HTR-8/SVneo (cell line): ENCODE data around the gene SAG.
"Not testable (repeated sequence)": the region's sequence is repeated elsewhere in the genome, so short reads cannot be mapped to it uniquely, and the experiment has no call there.

Experiments used
- DNase-seq: peaks from one replicate; pipeline ENCODE4 v3.0.0; 2011; ENCODE audit warnings: low spot score, mixed read lengths; ENCODE audit not compliant: insufficient read length
- FAIRE-seq: peaks from 2 replicates; lab custom pipeline; 2011; peaks lifted over from hg19 to GRCh38; lab: Jason Lieb, UNC

The SAG gene

DNA sequence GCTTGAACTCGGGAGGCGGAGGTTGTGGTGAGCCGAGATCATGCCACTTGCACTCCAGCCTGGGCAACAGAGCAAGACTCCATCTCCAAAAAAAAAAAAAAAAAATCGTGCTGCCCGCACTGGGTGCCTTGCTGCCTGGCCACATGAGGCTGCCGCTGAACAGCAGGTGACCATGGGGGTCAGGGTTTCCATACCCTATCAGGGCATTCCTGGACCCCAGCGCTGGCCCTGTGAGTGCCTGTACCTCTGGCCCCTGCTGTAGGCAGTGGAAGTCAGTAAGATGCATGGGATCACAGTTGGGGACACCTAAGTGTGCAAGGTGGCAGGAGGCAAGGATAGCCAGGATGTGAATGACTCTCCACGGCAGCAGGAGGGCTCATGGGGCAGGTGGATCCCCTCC is 18.9 kb downstream of the SAG start:
- no peak for FAIRE-seq

DNA sequence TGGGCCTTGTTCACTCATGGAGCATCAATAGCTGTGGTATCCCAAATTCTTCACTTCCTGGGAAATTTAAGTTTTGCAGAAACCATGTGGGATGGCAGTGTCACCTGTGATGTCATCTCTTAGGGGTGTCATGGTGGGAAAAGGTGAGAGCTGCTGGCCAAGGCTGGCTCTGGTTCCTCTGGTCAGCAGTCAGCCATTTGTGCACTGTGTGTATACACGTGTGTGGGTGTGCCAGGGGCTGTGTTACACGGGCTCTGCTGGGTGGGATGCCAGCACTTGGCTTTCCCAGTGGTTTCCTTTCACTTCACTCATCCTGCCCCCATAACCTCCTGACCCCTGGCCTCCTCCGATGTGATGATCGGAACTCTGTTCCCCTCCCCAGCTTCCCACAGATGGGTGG is 21.3 kb downstream of the SAG start:
- DNase-seq, result no peak
- no peak for FAIRE-seq

More for the DNA sequence above, 18.9 kb downstream of the SAG start:
- no peak for DNase-seq

DNA sequence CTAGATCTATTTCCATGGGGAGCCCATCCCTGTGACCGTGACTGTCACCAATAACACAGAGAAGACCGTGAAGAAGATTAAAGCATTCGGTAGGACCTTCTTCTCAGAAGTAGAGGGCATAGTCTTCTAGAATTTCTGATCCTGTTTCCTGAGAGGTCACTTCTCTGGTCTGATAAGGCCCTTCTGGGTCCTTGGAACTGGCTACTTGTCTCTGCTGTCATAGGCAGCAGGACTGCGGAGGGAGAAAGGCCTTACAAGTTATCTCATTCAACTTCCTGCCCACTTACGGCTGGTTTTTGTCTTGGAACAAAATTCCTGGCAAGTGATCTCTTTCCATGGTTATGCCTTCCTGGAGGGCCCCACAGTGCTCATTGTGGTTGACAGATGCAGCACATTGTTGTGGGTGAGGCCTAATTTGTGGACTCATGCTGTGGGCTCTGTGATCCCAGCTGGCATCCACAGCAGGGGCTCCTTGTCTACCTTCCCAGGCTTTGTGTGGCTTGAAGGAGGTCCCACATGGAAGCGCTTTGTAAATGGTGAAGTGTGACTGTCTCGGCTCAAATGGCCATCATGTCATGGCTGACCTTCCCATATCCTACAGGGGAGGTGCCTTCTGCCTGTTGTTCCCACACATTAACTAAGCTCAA is 22.0 kb downstream of the SAG start:
- no peak for FAIRE-seq
- DNase-seq, result no peak

DNA sequence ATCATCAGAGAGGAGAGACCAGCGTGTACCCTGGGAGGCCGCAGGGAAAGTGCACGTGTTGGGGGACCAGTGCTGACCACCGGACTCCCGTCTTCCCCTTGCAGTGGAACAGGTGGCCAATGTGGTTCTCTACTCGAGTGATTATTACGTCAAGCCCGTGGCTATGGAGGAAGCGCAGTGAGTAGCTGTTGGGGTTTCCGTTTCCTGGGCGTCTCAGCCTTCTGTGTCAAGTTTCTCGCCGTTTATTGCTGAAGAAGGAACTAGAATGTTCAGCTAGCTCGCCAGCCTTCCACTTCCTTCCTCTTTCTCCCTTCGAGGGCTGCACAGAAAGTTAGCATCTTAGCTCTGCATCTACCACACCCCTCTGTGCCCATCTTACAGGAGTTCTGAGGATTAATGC is 23.9 kb downstream of the SAG start:
- DNase-seq (no peak), FAIRE-seq (no peak)

DNA sequence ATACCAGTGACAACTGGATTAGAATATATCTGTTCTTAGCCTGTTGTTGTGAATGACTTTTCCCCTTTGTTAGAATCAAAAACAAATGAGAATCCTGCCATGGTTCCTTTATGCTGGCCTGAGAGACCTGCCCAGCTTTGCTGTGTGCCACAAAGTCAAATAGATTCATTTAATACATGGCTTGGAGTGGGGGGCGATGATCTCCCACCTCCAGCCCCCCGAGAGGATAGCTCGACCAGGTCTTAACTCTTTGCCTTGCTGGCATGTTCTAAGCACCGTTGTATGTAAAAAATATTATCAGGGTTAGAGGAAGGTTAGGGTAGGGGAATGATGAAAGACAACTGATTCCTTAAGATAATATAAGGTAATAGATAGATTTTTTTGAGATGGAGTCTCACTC is 24.5 kb downstream of the SAG start:
- FAIRE-seq, result no peak

DNA sequence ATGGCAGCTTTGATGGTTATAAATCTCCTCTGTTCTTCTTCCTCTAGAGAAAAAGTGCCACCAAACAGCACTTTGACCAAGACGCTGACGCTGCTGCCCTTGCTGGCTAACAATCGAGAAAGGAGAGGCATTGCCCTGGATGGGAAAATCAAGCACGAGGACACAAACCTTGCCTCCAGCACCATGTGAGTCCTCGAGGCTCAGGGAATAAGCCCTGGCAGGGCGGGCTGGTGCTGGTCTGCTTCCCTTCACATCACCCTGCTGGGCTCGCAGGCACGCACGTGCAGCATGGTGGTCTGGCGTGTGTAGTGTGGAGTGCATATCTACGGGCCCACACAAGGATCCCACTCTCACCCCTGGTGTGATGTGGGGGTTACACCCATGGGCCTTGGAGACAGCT is 27.3 kb downstream of the SAG start:
- no peak for FAIRE-seq
- no peak for DNase-seq

More for the DNA sequence above, 24.5 kb downstream of the SAG start:
- DNase-seq, result no peak

DNA sequence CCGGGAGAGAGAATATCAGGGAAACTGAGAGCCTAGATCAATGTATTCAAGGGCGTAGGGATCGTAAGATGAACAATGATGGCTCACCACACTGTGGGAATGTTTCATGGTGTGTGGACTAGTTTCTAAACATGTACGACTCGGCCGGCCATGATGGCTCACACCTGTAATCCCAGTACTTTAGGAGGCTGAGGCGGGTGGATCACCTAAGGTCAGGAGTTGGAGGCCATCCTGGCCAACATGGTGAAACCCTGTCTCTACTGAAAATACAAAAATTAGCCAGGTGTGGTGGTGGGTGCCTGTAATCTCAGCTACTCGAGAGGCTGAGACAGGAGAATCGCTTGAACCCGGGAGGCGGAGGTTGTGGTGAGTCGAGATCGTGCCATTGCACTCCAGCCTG is 28.5 kb downstream of the SAG start:
- DNase-seq, FAIRE-seq: not testable (repeated sequence)

DNA sequence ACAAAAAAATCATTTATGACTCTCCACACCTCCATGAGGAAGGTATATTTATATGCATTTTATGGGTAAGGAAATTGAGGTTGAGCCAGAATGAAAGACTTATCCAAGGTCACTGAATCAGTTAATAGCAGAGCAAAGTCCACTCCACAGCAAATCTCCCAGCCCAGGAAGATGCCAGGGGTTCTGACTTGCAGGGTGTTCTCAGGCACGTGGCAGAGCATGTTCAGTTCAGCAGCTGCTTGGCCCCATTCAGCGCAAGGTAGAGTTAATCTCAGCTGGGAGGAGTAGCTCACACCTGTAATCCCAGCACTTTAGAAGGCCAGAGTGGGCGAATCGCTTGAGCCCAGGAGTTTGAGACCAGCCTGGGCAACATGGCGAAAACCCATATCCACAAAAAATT is 28.9 kb downstream of the SAG start:
- DNase-seq, result no peak
- FAIRE-seq, result no peak

DNA sequence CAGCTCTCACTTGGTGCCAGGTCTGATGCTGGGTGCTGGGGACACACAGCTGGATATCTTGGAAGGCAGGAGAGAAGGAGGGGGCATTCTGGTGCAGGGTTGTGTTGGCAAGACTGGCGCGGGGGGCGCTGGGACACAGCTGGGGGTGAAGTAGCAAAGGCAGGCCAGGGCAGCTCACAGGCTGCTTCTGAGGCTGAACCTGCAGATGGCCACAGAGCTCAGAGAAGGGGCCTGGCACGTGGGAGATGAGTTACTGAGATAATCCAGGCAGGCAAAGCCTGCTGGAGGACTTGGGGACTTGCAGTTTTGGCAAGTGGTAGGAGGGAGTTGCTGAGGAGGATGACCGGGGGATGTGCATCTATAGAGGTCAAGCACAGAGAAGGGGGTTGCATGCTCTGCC is 30.4 kb downstream of the SAG start:
- DNase-seq (no peak), FAIRE-seq (no peak)

DNA sequence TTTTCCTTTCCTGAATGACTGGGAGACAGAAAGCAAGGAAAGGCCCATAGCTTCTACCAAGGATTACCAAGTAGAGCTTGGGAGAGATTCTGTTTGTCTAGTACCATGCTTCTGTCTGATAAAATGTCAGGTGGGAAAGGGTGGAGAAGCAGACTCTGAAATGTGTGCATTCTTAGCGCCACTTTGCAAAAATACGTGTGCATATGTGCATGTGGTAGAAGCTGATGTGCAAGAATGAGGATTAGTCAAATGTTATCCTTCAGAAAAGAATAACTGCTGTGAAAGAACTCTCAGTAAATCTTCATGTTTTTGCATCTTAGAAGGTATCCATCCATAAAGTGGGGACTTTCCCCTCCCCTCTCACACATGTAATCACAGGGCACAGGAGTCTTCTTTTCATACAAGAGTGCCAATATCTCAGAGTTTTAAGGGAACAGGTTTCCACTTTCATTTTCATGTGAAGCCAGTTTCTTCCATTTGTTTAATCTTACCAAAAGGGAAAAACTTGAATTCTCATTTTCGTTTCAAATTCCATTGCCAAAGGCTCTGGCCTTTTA is 31.3 kb downstream of the SAG start:
- no peak for DNase-seq
- no peak for FAIRE-seq

DNA sequence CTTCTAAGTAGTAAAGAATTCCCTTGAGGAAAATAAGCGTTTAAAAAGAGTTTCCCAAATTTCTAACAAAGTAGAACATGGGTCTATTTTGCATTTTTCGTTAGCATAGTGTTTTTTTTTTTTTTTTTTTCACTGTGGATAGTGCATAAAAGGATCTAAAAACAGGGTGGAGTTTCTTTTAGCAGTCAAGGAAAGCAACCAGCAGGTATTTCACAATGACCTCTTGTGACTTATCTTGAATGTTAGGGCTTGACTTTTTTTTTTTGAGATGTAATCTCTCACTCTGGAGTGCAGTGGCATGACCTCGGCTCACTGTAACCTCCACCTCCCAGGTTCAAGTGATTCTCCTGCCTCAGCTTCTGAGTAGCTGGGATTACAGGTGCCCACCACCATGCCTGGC is 31.8 kb downstream of the SAG start:
- DNase-seq, result no peak

DNA sequence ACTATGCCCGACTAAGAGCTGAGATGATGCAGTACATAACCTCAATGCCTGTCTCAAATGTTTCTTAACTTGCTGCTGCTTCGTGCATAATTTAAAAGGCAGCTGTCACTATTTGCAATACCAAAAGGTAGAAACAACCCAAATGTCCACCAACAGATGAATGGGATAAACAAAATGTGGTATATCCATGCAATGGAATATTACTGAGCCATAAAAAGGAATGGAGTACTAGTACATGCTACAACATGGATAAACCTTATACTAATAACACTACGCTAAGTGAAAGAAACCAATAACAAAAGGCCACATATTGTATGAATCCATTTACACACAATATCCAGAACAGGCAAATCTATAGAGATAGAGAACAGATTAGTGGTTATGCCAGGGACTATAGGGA is 33.7 kb downstream of the SAG start:
- no peak for FAIRE-seq
- DNase-seq, result no peak

More for the DNA sequence above, 31.8 kb downstream of the SAG start:
- FAIRE-seq, result no peak

DNA sequence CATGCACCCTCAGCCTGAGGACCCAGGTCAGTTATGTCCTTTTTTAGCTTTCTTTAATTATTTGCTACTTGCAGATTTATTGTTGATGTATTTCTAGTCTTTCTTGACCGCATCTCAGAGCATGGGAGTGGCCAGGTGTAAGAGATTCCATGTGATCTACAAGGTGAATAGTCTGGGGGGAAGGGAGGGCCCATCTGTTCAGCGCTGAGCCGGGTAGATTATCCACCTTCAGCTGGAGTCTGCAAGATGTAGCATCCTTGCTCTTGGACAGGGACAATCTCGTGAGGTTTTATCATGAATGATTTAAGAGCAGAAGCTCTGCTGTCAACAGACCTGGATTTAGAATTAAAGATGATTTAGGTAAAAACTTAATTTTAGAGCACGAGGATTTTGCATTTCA is 34.7 kb downstream of the SAG start:
- FAIRE-seq (no peak), DNase-seq (no peak)

DNA sequence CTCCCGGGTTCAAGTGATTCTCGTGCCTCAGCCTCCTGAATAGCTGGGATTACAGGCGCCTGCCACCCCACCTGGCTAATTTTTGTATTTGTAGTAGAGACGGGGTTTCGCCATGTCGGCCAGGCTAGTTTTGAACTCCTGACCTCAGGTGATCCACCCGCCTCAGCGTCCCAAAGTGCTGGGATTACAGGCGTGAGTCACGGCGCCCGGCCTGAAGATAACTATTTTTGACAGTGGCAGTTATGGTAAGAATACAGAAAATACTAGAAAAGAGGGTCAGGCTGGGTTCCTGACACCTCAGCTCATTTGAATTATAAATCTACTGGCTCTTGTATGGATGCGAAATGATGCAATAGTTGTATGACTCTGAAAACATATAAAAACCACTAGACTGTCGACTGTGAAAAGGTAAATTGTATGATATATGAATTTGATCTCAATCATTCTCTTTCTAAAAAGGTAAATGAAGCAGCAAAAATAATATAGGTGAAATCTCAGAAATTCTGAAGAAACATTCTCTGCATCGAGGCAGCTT is 35.6 kb downstream of the SAG start:
- FAIRE-seq (no peak), DNase-seq (no peak)

DNA sequence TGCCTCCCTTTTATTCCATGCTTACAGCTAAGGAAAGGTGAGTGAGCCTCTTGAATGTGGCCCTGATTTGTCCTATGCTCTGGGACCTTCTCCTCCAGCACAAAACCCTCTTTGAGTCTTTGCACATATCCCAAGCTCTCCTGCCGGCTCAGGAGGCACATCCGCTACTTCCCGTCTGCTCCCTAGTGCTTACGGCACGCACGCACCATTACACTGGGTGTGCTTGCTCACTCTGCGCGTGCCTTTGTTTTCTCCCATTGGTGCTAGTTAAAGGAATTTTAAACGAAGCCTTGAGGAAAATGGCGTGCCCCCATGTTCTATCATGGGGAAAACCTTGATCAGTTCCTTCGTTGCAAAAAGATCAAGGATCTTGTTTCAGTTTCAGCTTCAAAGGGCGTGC is 38.8 kb downstream of the SAG start:
- DNase-seq (no peak), FAIRE-seq (no peak)

DNA sequence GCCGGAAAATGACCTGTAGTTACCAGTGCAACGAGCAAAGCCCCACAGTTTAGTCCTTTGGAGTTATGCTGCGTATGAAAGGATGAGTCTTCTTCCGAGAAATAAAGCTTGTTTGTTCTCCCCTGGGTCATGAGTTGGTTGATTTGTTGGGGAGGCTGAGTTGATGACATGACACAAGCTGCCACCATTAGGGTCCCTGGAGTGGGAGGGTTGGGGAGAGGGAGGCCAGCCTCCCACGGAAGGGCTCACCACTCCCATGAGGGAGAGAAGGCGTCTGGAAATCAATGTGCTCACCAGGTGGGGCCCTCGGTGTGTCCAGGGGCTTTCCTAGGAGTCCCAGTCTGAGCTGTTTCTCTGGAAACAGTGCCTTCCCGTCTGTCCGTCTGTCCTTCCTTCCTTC is 39.3 kb downstream of the SAG start:
- DNase-seq (no peak), FAIRE-seq (no peak)

DNA sequence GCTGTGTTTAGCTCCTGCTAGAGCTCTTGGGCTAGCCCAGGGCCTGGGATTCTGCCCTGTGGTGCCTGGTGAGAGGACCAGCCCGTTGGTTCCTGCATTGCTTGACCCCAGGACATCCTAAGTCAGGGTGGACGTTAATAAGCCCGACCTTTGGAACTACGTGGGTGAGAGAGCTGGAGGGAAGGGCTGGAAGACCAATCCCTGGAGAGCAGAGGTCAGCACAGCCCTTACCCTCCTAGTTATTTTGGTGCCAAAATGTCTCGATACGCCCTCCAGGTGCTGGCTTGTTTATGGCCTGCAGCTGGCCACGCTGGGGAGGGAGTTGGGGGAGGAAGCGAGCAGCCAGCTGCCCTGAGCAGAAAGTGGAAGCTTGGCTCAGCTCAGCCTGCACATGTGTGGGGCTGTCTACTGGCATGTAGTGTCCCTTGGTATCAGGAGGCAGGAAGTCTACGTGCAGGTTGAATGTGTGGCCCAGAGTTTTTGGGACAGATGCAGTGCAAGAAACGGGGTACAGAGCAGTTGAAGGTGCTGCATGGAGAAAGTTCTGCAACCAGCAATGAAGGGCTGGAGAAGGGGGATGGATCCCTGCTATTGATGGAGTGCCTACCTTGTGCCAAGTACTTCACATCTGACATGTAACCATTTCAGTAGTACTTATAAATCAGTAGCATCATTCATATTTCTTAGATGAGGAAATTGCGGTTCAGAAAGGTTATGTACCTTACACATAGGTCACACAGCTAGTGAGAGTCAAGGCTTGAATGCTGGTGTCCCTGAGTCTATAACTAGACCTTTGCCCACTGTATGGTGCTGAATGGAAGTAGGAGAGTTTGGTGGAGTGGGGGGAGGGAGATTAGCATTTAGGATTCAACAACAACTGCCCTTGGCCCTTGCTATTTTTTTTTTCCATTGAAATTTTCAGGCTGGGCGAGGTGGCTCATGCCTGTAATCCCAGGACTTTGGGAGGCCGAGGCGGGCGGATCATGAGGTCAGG is 41.7 kb downstream of the SAG start:
- DNase-seq (no peak), FAIRE-seq (no peak)

DNA sequence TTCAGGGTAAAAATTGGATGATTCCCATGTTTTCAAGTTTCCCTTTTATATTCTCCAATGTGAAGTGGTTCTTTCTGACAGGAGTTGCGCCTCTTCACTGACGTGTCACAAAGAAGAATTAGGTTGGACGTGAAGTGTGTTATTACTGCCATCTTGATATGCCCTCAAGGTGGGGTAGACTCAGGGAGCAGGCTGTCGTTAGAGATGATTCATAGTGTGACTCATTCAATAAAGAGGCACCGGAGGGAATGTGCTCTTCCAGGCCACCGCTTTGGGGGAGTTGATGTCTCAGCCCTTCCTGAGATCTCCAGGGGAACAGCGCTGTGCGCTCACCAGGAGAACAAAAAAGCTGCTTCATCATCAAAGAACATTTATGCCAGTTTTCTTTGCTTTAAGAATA is 43.1 kb downstream of the SAG start:
- FAIRE-seq, result peak; percentile 80
- peak; percentile 97 for DNase-seq

DNA sequence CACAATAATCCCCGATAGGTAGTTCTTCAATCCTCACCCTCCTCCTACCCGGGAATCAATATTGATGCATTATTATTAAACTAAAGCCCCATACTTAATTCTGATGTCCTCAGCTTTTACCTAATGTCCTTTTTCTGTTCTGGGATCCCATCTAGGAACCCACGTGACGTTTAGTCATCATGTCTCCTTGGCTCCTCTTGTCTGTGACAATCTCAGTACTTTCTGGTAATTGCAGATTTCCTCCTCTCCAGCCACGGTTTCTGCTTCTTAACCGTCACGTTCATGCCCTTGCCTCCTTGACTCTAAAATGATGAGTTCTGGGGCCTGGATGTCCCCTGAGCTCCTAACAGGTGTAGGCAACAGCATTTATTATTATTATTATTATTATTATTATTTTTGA is 43.8 kb downstream of the SAG start:
- FAIRE-seq, result no peak
- DNase-seq, result no peak

DNA sequence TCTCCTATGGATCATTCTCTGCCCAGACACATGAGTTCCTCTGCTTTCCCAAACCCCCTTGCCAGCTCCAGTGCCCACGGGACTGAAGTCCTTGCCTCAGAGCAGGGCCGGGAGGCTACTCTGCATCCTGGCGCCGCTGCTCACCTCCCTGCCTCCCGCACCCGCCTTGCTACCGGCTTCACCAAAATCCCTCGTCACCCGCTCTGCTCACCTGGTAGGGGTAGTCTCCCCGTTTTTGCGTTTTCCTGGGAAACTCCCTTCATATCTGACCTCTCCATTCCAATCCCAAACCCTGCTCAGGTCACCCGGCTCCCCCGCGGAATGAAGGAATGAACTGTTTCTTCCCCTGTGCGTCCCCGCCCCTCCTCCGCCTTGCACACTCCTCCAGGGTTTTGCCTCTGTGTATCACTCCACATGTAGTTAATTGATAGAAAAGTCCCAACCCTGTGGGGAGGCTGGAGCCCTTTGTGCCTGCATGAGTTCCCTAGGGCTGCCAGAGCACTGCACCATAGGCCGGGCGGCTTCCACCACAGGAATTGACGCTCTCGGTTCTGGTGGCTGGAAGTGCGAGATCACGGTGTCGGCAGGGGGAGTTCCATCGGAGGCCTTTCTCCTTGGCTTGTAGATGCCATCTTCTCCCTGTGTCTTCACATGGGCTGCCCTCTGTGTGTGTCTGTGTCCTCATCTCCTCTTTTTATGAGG is 44.7 kb downstream of the SAG start:
- DNase-seq (no peak), FAIRE-seq (no peak)
